Esophagus muscularis mucosa (tissue), 4 donors: ENCODE results near the gene GABRR2. TPM values are rescaled to one million over a fixed set of nuclear protein-coding genes. Genes with fewer than 3 reads are reported as not detected.

Experiments used
- DNase-seq: peaks from one replicate; pipeline ENCODE4 v3.0.0-alpha.2; 2017; ENCODE audit errors: extremely low spot score
- H3K27ac ChIP-seq, 4 donors: fragments of 200-600 bp; sonication (generic); replicated peaks in 1 of 4; 1 replicate in 3 of 4; 2 replicates in 1 of 4; pipeline ENCODE4 v1.5.1; 2016 to 2019; ENCODE audit warnings: mild to moderate bottlenecking in 1 of 4
- H3K27me3 ChIP-seq, 4 donors: fragments of 200-600 bp; sonication (generic); one replicate each; pipeline versions ENCODE4 v1.5.1 to v1.6.0; 2016 to 2019
- H3K36me3 ChIP-seq, 4 donors: fragments of 200-600 bp; sonication (generic); one replicate each; pipeline ENCODE4 v1.5.1; 2016 to 2019
- H3K4me1 ChIP-seq, 4 donors: fragments of 200-600 bp; sonication (generic); one replicate each; pipeline ENCODE4 v1.5.1; 2016 to 2019
- H3K4me3 ChIP-seq, 4 donors: fragments of 200-600 bp; sonication (generic); 1 replicate in 2 of 4; 2 replicates in 2 of 4; pipeline ENCODE4 v1.5.1; 2016 to 2019; ENCODE audit warnings: mild to moderate bottlenecking in 4 of 4, moderate library complexity in 1 of 4
- H3K9me3 ChIP-seq, 4 donors: fragments of 200-600 bp; sonication (generic); 1 replicate in 3 of 4; 2 replicates in 1 of 4; pipeline ENCODE4 v1.5.1; 2016 to 2019
- EP300 ChIP-seq: sonication (generic); formaldehyde crosslinking; IDR thresholded peaks from one replicate; pipeline ENCODE4 v1.6.1; 2017; ENCODE audit warnings: antibody characterized with exemption
- POLR2A ChIP-seq: fragments of 450-650 bp; IDR thresholded peaks from one replicate; pipeline ENCODE4 v1.6.1; 2017; ENCODE audit warnings: antibody characterized with exemption, moderate library complexity, mild to moderate bottlenecking, low read depth
- POLR2AphosphoS5 ChIP-seq, 2 donors: sonication (generic); formaldehyde crosslinking; IDR thresholded peaks; one replicate each; pipeline ENCODE4 v1.6.1; 2017; ENCODE audit warnings: antibody characterized with exemption in 2 of 2
- WGBS: methylation state at CpG from one replicate; pipeline ENCODE4 v1.1.5; 2018; 5-methylcytosine and 5-hydroxymethylcytosine counted together
- intact Hi-C: fragments of 100-400 bp; cut with DNase I; formaldehyde crosslinking; loops from one replicate; pipeline ENCODE4 v1.15.1; 2023
- total RNA-seq, 4 donors: library from RNA; depleted of rRNA; stranded (reverse); fragments of >200 nt; gene quantifications; one replicate each; pipeline versions ENCODE4 v1.1.0 to v1.2.1, GENCODE V29; 2016
- TF ChIP-seq, protein P1 (sequence below), 3 experiments: fragments of 200-600 bp in 2 of 3; fragments of 450-650 bp in 1 of 3; sonication (generic) in 2 of 3; IDR thresholded peaks; one replicate each; pipeline ENCODE4 v1.5.1; 2017 to 2019; ENCODE audit warnings: antibody characterized with exemption in 3 of 3, mild to moderate bottlenecking in 2 of 3, moderate library complexity in 1 of 3

Gene GABRR2
- total RNA-seq, 4 donors from 2014 or later = 0.33 to 0.46 (median 0.45) TPM; not detected in 1

DNA sequence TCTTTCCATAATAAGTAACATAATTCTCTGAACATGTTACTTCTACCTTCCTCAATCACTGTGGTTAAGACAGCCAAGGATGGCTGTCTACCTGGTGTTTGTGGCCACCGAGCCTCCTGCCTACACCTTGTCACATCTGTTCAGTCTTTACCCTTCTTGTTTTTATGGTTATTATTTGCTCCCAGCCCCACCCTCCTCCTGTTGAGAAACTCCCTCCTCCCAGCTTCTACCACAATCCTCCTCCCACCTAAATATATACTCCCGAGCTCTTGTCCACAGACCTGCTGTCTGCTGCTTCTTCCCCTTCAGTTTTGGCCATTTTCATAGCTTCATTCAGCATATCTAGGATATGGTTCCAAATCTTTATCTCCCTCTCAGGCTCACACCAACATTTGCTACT lies 62.2 kb downstream of the GABRR2 start:
- no peaks in the 10 kb centered on the region for H3K36me3 ChIP-seq
- no peak overlapping the region for H3K4me3 ChIP-seq
- TF ChIP-seq POLR2A (no peak), EP300 (no peak), POLR2AphosphoS5 (IDR thresholded peaks at IDR 0.05) (no peak)
- TF ChIP-seq, protein P1, sequence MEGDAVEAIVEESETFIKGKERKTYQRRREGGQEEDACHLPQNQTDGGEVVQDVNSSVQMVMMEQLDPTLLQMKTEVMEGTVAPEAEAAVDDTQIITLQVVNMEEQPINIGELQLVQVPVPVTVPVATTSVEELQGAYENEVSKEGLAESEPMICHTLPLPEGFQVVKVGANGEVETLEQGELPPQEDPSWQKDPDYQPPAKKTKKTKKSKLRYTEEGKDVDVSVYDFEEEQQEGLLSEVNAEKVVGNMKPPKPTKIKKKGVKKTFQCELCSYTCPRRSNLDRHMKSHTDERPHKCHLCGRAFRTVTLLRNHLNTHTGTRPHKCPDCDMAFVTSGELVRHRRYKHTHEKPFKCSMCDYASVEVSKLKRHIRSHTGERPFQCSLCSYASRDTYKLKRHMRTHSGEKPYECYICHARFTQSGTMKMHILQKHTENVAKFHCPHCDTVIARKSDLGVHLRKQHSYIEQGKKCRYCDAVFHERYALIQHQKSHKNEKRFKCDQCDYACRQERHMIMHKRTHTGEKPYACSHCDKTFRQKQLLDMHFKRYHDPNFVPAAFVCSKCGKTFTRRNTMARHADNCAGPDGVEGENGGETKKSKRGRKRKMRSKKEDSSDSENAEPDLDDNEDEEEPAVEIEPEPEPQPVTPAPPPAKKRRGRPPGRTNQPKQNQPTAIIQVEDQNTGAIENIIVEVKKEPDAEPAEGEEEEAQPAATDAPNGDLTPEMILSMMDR (IDR thresholded peaks at IDR 0.05) = no peak
- H3K4me1 ChIP-seq = no peaks in the 10 kb centered on the region
- H3K27me3 ChIP-seq = no peaks in the 10 kb centered on the region
- no peaks in the 10 kb centered on the region for H3K9me3 ChIP-seq
- WGBS = 83% methylated on average over 2 of the region's 2 CpGs
- DNase-seq = peak; percentile 39
- intact Hi-C loops = no loop called here
- H3K27ac ChIP-seq = no peak overlapping the region

DNA sequence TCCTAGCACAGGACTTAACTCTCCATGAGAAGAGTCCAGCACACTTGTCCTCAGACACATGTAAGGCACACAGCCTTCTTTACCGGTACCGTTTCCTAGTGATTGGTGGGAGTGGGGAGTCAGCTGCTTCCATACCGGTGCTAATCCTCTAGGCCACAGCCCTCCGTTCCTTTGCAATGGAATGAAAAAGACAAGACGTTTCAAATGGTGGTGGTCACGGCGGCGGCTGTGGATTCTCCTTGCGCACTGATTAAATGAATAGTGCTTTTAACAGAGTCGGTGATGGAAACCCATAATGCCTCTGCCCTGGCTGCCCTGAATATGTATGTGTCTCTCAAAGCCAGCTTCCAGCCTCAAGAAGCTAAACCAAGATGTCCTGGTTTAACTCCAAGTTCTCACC lies 63.1 kb downstream of the GABRR2 start:
- WGBS = 95% methylated on average over 10 of the region's 10 CpGs
- H3K4me3 ChIP-seq = no peak overlapping the region
- H3K27ac ChIP-seq = no peak overlapping the region
- no peaks in the 10 kb centered on the region for H3K27me3 ChIP-seq
- no peaks in the 10 kb centered on the region for H3K9me3 ChIP-seq
- TF ChIP-seq, protein P1 (IDR thresholded peaks at IDR 0.05) = no peak
- TF ChIP-seq POLR2AphosphoS5 (IDR thresholded peaks at IDR 0.05) = no peak
- TF ChIP-seq EP300 = no peak
- no peak for TF ChIP-seq POLR2A
- intact Hi-C loops = no loop called here
- H3K4me1 ChIP-seq = no peaks in the 10 kb centered on the region
- no peaks in the 10 kb centered on the region for H3K36me3 ChIP-seq
- DNase-seq = peak; percentile 92

DNA sequence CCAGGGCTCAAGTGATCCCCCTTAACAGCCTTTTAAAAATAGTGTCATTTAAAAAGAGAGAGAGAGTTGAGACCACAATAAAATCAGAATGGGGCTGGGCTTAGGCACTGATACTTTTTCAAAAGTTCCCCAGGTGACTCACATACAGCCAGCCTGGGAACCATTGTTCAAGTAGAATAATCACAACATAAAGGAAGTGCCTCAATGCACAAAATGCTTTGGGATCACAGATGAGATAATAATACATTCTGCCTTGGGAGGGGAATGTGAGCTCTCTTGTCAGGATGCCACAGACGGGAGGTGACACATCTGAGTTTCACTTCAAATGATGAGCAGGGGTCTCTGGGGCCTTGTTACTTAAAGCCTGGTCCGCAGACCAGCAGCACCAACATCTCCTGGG lies 63.9 kb downstream of the GABRR2 start:
- H3K27me3 ChIP-seq = no peaks in the 10 kb centered on the region
- H3K4me1 ChIP-seq = no peaks in the 10 kb centered on the region
- no peaks in the 10 kb centered on the region for H3K36me3 ChIP-seq
- DNase-seq = peak; percentile 39
- H3K9me3 ChIP-seq = no peaks in the 10 kb centered on the region
- TF ChIP-seq POLR2A = no peak
- no peak for TF ChIP-seq EP300
- TF ChIP-seq, protein P1 (IDR thresholded peaks at IDR 0.05) = no peak
- no peak for TF ChIP-seq POLR2AphosphoS5 (IDR thresholded peaks at IDR 0.05)
- H3K4me3 ChIP-seq = no peak overlapping the region
- no peak overlapping the region for H3K27ac ChIP-seq
- WGBS = 100% methylated on average over 2 of the region's 2 CpGs
- intact Hi-C loops = no loop called here

DNA sequence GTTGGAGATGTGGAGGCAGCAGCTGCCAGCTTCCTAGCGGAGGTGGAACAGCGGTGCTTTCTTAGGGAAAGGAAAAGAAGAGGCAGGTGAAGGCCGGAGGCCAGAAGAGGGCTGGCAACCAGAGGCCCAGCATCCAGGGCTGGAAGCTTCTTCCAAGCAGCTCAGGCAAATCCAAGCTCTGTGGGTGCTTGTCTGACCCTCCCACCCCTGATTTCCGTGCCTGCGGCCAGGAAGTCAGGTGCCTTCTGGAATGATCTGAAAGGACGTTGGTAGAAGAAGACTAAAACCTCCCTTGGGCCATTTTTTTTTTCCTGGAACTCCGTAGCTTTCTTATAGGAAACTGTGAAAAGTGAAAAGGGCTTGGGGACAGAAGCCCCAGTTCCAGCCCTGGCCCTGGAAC lies 64.9 kb downstream of the GABRR2 start:
- no peaks in the 10 kb centered on the region for H3K27me3 ChIP-seq
- H3K27ac ChIP-seq = no peak overlapping the region
- TF ChIP-seq EP300 (no peak), POLR2AphosphoS5 (IDR thresholded peaks at IDR 0.05) (no peak)
- TF ChIP-seq, protein P1 (IDR thresholded peaks at IDR 0.05) = no peak
- intact Hi-C loops = no loop called here
- H3K9me3 ChIP-seq = no peaks in the 10 kb centered on the region
- DNase-seq = peak; percentile 55
- no peaks in the 10 kb centered on the region for H3K36me3 ChIP-seq
- H3K4me1 ChIP-seq = no peaks in the 10 kb centered on the region
- H3K4me3 ChIP-seq = no peak overlapping the region
- 91% methylated on average over 7 of the region's 7 CpGs for WGBS

DNA sequence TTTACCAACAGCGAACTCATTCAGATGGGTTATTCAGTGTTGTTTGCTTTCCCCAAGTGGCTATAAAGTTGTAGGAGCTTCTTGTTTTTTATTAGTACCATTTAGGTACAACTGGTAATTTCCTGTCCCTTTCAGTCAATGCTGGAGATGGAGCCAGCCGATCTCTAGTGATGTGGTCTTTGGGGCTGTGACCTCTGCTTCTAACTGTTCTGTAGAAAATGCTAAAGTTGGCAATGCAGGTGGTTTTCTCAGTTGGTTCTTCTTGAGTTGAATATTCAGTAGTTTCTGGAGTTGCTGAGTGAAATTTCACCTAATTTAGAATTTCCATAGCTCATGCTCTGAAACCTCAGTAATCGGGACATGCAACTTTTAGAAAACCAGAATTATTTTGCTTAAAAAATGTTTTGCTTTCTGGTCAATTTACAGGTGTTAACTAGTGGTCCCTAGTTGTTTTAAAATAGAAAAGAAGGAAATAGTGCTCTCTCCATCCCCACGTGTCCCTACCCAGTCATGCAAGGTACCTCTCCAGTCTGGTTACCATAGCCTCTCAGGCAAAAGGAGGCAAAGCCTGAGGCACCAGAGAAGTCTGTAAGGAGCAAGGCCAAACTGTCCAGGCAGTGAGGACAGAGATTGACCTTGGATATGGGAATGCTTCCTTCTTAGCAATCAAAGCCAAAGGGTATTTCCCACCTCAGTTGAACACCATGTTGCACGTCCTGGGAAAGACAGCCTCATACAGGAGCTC lies 70.7 kb downstream of the GABRR2 start:
- Histone ChIP-seq H3K27me3 (no peaks in the 10 kb centered on the region), H3K36me3 (no peaks in the 10 kb centered on the region), H3K4me1 (peaks cover 0 to 10% (median 3%) of the 10 kb centered on the region in 4 donors), H3K4me3 (no peak overlapping the region), H3K9me3 (no peaks in the 10 kb centered on the region), H3K27ac (no peak overlapping the region)
- intact Hi-C loops = no loop called here
- 81% methylated on average over 5 of the region's 5 CpGs for WGBS
- DNase-seq = peak; percentile 75
- TF ChIP-seq POLR2AphosphoS5 (IDR thresholded peaks at IDR 0.05) (no peak), EP300 (no peak), POLR2A (no peak)
- TF ChIP-seq, protein P1 (IDR thresholded peaks at IDR 0.05) = no peak
